Measurements from ENCODE around the gene COL2A1. TPM values are rescaled to one million over a fixed set of nuclear protein-coding genes. Genes with fewer than 3 reads are reported as not detected.

Gene COL2A1
- total RNA-seq, 3 donors from 2014 or later (not counting 1 experiment from before 2014, with no cell fraction given) = not detected

GRCh38 chr12:47949441-47950341, 54.6 kb downstream of the COL2A1 start:
- H3K27ac ChIP-seq (ENCODE audit: low read length) = no peak overlapping the region
- Mint-ChIP-seq H3K36me3 (no peaks in the 10 kb centered on the region), H3K27ac (no peak overlapping the region), H3K27me3 (ENCODE audit: low read depth in 2 of 2) (peaks cover 7 to 14% of the 10 kb centered on the region in 2 donors), H3K9me3 (no peaks in the 10 kb centered on the region), H3K4me1 (no peaks in the 10 kb centered on the region), H3K4me3 (no peak overlapping the region)
- 65% methylated on average over 32 of the region's 32 CpGs for WGBS (ENCODE audit: insufficient coverage)
- TF ChIP-seq, protein P1, sequence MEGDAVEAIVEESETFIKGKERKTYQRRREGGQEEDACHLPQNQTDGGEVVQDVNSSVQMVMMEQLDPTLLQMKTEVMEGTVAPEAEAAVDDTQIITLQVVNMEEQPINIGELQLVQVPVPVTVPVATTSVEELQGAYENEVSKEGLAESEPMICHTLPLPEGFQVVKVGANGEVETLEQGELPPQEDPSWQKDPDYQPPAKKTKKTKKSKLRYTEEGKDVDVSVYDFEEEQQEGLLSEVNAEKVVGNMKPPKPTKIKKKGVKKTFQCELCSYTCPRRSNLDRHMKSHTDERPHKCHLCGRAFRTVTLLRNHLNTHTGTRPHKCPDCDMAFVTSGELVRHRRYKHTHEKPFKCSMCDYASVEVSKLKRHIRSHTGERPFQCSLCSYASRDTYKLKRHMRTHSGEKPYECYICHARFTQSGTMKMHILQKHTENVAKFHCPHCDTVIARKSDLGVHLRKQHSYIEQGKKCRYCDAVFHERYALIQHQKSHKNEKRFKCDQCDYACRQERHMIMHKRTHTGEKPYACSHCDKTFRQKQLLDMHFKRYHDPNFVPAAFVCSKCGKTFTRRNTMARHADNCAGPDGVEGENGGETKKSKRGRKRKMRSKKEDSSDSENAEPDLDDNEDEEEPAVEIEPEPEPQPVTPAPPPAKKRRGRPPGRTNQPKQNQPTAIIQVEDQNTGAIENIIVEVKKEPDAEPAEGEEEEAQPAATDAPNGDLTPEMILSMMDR (IDR thresholded peaks at IDR 0.05) = peak; percentile 70
- no peaks in the 10 kb centered on the region for H3K9me3 ChIP-seq (ENCODE audit: control insufficient read depth, insufficient read depth, low read length)
- H3K4me1 ChIP-seq (ENCODE audit: control insufficient read depth, insufficient read depth, low read length) = no peaks in the 10 kb centered on the region
- peaks cover 2% of the 10 kb centered on the region for H3K27me3 ChIP-seq (ENCODE audit: control insufficient read depth, insufficient read depth, low read length)
- ATAC-seq = peak; percentile 67 to 76 (median 73)
- peak; percentile 45 to 69 for DNase-seq
- intact Hi-C loops (cut with micrococcal nuclease) = loop anchor here (5.0 kb wide), 1 partner anchor 232 kb away; no protein-coding TSS in a partner anchor
- no peaks in the 10 kb centered on the region for H3K36me3 ChIP-seq (ENCODE audit: control insufficient read depth, insufficient read depth, low read length)
- H3K4me3 ChIP-seq (ENCODE audit: low read length) = no peak overlapping the region

GRCh38 chr12:47947341-47947740, 56.9 kb downstream of the COL2A1 start:
- Histone ChIP-seq H3K27me3 (ENCODE audit: control insufficient read depth, insufficient read depth, low read length) (peaks cover 17% of the 10 kb centered on the region), H3K9me3 (ENCODE audit: control insufficient read depth, insufficient read depth, low read length) (no peaks in the 10 kb centered on the region), H3K36me3 (ENCODE audit: control insufficient read depth, insufficient read depth, low read length) (no peaks in the 10 kb centered on the region), H3K27ac (ENCODE audit: low read length) (no peak overlapping the region), H3K4me3 (ENCODE audit: low read length) (no peak overlapping the region), H3K4me1 (ENCODE audit: control insufficient read depth, insufficient read depth, low read length) (peaks cover 5% of the 10 kb centered on the region)
- Mint-ChIP-seq H3K4me1 (no peaks in the 10 kb centered on the region), H3K27ac (no peak overlapping the region), H3K4me3 (no peak overlapping the region), H3K36me3 (no peaks in the 10 kb centered on the region), H3K9me3 (no peaks in the 10 kb centered on the region), H3K27me3 (ENCODE audit: low read depth in 2 of 2) (peaks cover 15 to 16% of the 10 kb centered on the region in 2 donors)
- no peak for ATAC-seq
- TF ChIP-seq, protein P1 (IDR thresholded peaks at IDR 0.05) = no peak
- no peak for DNase-seq
- intact Hi-C loops (cut with micrococcal nuclease) = loop anchor here (5.0 kb wide), 1 partner anchor 230 kb away; no protein-coding TSS in a partner anchor
- 97% methylated on average over 12 of the region's 12 CpGs for whole genome bisulfite sequencing (ENCODE audit: insufficient coverage)

DNA sequence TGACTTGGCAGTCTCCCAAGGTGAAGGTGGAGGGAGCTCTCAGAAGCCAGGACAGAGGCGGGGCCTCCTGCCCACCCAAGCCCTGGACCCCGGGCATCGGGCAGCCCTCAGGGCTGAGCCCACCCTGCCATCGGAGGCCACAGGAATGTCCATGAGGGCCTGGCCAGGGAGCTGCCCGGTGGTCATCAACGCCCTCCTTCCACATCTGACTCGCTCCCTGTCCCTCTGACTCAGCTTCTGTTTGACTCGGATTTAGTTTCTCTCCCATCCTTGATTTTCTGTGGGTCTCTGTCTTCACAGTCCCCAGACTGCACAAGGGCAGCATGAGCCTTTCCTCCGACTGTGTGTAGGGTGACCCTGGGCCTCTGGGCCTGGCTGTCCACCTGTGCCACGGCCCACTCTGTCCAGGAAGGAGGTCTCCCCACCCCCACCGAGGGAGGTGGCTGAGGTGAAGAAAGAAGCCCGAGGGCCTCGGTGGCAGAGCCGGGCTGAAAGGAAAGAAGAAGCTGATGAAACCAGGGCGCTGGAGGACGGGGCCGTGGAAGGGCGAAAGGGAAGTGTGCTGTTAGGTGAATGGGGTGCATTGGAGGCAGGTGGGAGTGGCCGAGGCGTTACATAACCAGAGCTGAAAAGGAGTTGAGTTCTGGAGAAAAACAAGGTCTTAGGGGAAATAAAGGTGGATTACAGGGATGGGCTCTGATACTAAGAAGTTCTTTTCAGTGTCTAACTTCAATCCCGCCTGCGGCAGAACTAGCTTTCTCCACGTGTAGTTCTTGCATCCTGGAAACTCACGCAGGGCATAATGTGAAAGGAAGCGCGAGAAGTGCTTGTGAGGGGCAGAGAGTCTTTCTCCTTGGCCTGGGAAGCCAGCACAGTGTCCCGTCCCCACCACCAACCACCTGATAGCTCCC, 57.6 kb downstream of the COL2A1 start:
- TF ChIP-seq, protein P1 (IDR thresholded peaks at IDR 0.05) = no peak
- Mint-ChIP-seq H3K27ac (no peak overlapping the region), H3K36me3 (no peaks in the 10 kb centered on the region), H3K4me3 (no peak overlapping the region), H3K4me1 (peaks cover 2 to 3% of the 10 kb centered on the region in 2 donors), H3K9me3 (no peaks in the 10 kb centered on the region), H3K27me3 (ENCODE audit: low read depth in 2 of 2) (peaks cover 16% of the 10 kb centered on the region in 2 donors)
- Histone ChIP-seq H3K27me3 (ENCODE audit: control insufficient read depth, insufficient read depth, low read length) (peaks cover 24% of the 10 kb centered on the region), H3K27ac (ENCODE audit: low read length) (no peak overlapping the region), H3K4me3 (ENCODE audit: low read length) (no peak overlapping the region), H3K9me3 (ENCODE audit: control insufficient read depth, insufficient read depth, low read length) (no peaks in the 10 kb centered on the region), H3K4me1 (ENCODE audit: control insufficient read depth, insufficient read depth, low read length) (peaks cover 12% of the 10 kb centered on the region), H3K36me3 (ENCODE audit: control insufficient read depth, insufficient read depth, low read length) (no peaks in the 10 kb centered on the region)
- intact Hi-C loops (cut with micrococcal nuclease) = loop anchor here (5.0 kb wide), 1 partner anchor 229 kb away; no protein-coding TSS in a partner anchor
- 50% methylated on average over 27 of the region's 27 CpGs for WGBS (ENCODE audit: insufficient coverage)
- DNase-seq = no peak
- no peak for ATAC-seq
